Neuronal stem cell (in vitro differentiated cells): ENCODE measurements around the gene RIN3.

ENCODE experiments used
- DNase-seq: peaks from one replicate; pipeline ENCODE4 v3.0.0-alpha.2; 2013; ENCODE audit warnings: low spot score
- H2AFZ ChIP-seq: one replicate; pipeline ENCODE4 v1.6.1; 2013; ENCODE audit warnings: mild to moderate bottlenecking, low read length, inconsistent platforms
- H2AK5ac ChIP-seq: 2 replicates; pipeline ENCODE4 v1.6.1; 2013; ENCODE audit warnings: low read depth, mild to moderate bottlenecking, inconsistent platforms, low read length, moderate library complexity, mixed read lengths
- H2BK120ac ChIP-seq: 2 replicates; pipeline ENCODE4 v1.6.1; 2013; ENCODE audit warnings: low read depth, mild to moderate bottlenecking, inconsistent platforms, low read length, moderate library complexity, mixed read lengths
- H2BK12ac ChIP-seq: one replicate; pipeline ENCODE4 v1.6.1; 2013; ENCODE audit warnings: low read length, inconsistent platforms
- H2BK15ac ChIP-seq: 2 replicates; pipeline ENCODE4 v1.6.1; 2013; ENCODE audit warnings: mild to moderate bottlenecking, low read length, inconsistent platforms, mixed read lengths
- H2BK5ac ChIP-seq: one replicate; pipeline ENCODE4 v1.6.1; 2013; ENCODE audit warnings: inconsistent platforms, mild to moderate bottlenecking, low read length, moderate library complexity
- H3K14ac ChIP-seq: one replicate; pipeline ENCODE4 v1.6.1; 2013; ENCODE audit warnings: low read length, inconsistent platforms
- H3K18ac ChIP-seq: 2 replicates; pipeline ENCODE4 v1.6.1; 2013; ENCODE audit warnings: low read length, inconsistent platforms
- H3K23ac ChIP-seq: 2 replicates; pipeline ENCODE4 v1.6.1; 2013; ENCODE audit warnings: low read depth, mild to moderate bottlenecking, mixed read lengths, low read length, inconsistent platforms; ENCODE audit not compliant: poor library complexity
- H3K27ac ChIP-seq: replicated peaks from 3 replicates; pipeline ENCODE4 v1.5.1; 2013; ENCODE audit warnings: low read length, inconsistent platforms
- H3K27me3 ChIP-seq, 3 experiments: 2 replicates each; pipeline ENCODE4 v1.6.1; 2013; ENCODE audit warnings: low read length in 3 of 3, mild to moderate bottlenecking in 2 of 3, inconsistent platforms in 1 of 3, low read depth in 1 of 3, mixed read lengths in 1 of 3, moderate library complexity in 1 of 3; ENCODE audit not compliant: control insufficient read depth in 3 of 3, insufficient read depth in 3 of 3
- H3K36me3 ChIP-seq, 2 donors: replicated peaks in 1 of 2; 2 replicates each; pipeline ENCODE4 v1.6.1; 2013; ENCODE audit warnings: low read length in 2 of 2; ENCODE audit not compliant: control insufficient read depth in 2 of 2, insufficient read depth in 2 of 2
- H3K4ac ChIP-seq: 2 replicates; pipeline ENCODE4 v1.6.1; 2013; ENCODE audit warnings: inconsistent platforms, mild to moderate bottlenecking, low read length, moderate library complexity
- H3K4me1 ChIP-seq, 2 donors: 1 replicate in 1 of 2; 2 replicates in 1 of 2; pipeline ENCODE4 v1.6.1; 2013; ENCODE audit warnings: low read length in 2 of 2, low read depth in 1 of 2; ENCODE audit not compliant: control insufficient read depth in 2 of 2, insufficient read depth in 1 of 2
- H3K4me2 ChIP-seq: one replicate; pipeline ENCODE4 v1.6.1; 2013; ENCODE audit warnings: mild to moderate bottlenecking, low read length, inconsistent platforms; ENCODE audit not compliant: insufficient read depth, poor library complexity, severe bottlenecking
- H3K4me3 ChIP-seq, 2 donors: 2 replicates each; pipeline ENCODE4 v1.5.1; 2013; ENCODE audit warnings: low read length in 2 of 2, mild to moderate bottlenecking in 2 of 2, inconsistent platforms in 1 of 2, moderate library complexity in 1 of 2
- H3K79me1 ChIP-seq: one replicate; pipeline ENCODE4 v1.6.1; 2013; ENCODE audit warnings: low read depth, mild to moderate bottlenecking, inconsistent platforms, low read length, moderate library complexity
- H3K9ac ChIP-seq: one replicate; pipeline ENCODE4 v1.6.1; 2013; ENCODE audit warnings: mild to moderate bottlenecking, low read depth, low read length, inconsistent platforms; ENCODE audit not compliant: poor library complexity
- H3K9me3 ChIP-seq, 2 donors: replicated peaks in 1 of 2; 2 replicates each; pipeline versions ENCODE3 to v1.6.1; 2013; ENCODE audit warnings: low read length in 2 of 2, mild to moderate bottlenecking in 2 of 2, inconsistent platforms in 1 of 2, low read depth in 1 of 2, mixed read lengths in 1 of 2, moderate library complexity in 1 of 2; ENCODE audit not compliant: control insufficient read depth in 2 of 2, insufficient read depth in 1 of 2
- H4K8ac ChIP-seq: one replicate; pipeline ENCODE4 v1.6.1; 2013; ENCODE audit warnings: low read depth, mild to moderate bottlenecking, inconsistent platforms, low read length, moderate library complexity
- H4K91ac ChIP-seq: one replicate; pipeline ENCODE4 v1.6.1; 2013; ENCODE audit warnings: low read length, low read depth, mild to moderate bottlenecking, inconsistent platforms; ENCODE audit not compliant: poor library complexity
- WGBS, 2 donors: extraction: QIAGEN DNeasy Blood & Tissue Kit; methylation state at CpG; one replicate each; pipeline ENCODE4 v1.1.7; 2013; ENCODE audit warnings: missing lambda C conversion rate in 2 of 2, mixed read lengths in 1 of 2; ENCODE audit not compliant: insufficient read length in 2 of 2, insufficient replicate concordance in 1 of 2; ENCODE audit errors: extremely low coverage in 2 of 2; 5-methylcytosine and 5-hydroxymethylcytosine counted together

Gene RIN3

DNA sequence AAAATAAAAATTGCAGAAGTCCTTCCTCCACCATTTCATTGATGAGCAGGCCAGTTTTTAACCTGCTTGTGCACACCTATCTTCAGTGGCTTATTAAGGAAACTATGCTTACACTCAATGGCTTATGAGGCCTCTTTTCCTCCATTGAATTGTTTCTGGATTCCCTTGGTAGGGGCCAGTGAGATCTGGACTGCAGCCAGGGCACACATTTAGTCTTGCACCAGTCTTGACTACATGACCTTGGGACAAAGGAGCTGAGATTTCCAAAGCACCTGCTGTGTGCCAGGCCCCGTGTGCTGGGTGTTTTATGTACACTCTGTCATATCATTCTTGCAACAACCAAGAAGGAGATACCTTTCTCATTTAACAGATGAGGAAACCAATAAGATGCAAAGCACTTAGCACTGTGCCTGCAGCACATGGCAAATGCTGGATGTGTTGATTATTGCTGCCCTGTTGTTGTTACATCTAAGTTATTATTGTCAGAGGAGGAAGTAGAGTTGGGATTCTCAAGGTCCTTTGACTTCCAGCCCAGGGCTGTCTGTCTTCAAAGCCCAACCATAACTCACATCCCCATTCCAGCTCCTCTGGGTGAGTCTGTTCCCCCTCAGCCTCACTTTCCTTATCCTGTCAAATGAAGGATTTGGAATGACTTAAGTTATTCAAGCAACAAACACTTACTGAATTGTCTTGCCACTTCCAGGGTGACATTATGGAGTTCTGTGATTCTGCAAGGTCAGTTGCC lies 31.6 kb upstream of the RIN3 start:
- no peak overlapping the region for H3K4ac ChIP-seq
- H3K27ac ChIP-seq, result no peak overlapping the region
- no peak overlapping the region for H2AFZ ChIP-seq
- H3K79me1 ChIP-seq, result no peaks in the 10 kb centered on the region
- no peaks in the 10 kb centered on the region for H3K9me3 ChIP-seq
- H2AK5ac ChIP-seq, result no peak overlapping the region
- H3K4me3 ChIP-seq, result no peak overlapping the region
- H3K27me3 ChIP-seq, result peaks cover 0 to 14% (median 0%) of the 10 kb centered on the region in 3 experiments
- H3K4me2 ChIP-seq, result no peak overlapping the region
- H2BK120ac ChIP-seq, result no peak overlapping the region
- no peak overlapping the region for H2BK5ac ChIP-seq
- no peaks in the 10 kb centered on the region for H3K36me3 ChIP-seq
- DNase-seq, result no peak
- H3K14ac ChIP-seq, result no peak overlapping the region
- H3K23ac ChIP-seq, result no peak overlapping the region
- H4K8ac ChIP-seq, result no peak overlapping the region
- WGBS, 2 donors, result no CpG with 5 or more reads among the region's 1 CpG
- H3K18ac ChIP-seq, result no peak overlapping the region
- no peaks in the 10 kb centered on the region for H3K4me1 ChIP-seq
- H2BK15ac ChIP-seq, result no peak overlapping the region
- H3K9ac ChIP-seq, result no peak overlapping the region
- H4K91ac ChIP-seq, result no peak overlapping the region
- no peak overlapping the region for H2BK12ac ChIP-seq

DNA sequence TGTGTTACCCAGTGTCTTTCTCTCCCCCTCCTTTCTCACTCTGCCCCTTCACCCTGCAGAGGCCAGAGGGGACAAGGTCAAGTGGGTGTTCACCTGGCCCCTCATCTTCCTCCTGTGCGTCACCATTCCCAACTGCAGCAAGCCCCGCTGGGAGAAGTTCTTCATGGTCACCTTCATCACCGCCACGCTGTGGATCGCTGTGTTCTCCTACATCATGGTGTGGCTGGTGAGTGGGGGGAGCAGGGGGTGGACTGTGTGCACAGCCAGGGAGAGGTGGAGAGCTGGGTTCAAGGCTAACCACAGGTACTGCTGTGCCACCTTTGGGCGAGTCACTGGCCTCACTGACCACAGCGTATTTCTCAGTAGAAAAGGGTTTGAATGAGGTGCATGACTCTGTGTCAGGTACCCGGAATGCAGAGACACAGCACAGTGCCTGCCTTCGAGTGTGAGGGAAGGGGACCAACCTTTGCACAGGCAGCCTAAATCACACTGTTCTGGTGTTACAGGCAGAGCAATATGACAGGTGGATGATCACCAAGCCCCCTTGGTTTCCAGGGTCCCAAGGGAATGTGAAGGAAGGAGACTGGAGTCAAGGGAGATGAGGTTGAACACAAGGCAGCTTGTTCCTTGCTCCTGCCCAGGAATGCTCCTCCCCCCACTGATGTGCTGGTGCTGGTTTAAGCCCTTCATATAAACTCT lies 30.8 kb upstream of the RIN3 start:
- no peak overlapping the region for H3K18ac ChIP-seq
- H4K91ac ChIP-seq, result no peak overlapping the region
- H3K36me3 ChIP-seq, result no peaks in the 10 kb centered on the region
- H3K4ac ChIP-seq, result no peak overlapping the region
- no peak overlapping the region for H3K9ac ChIP-seq
- peak overlapping the region; percentile 40 for H3K23ac ChIP-seq
- H4K8ac ChIP-seq, result no peak overlapping the region
- H2BK120ac ChIP-seq, result no peak overlapping the region
- no peaks in the 10 kb centered on the region for H3K9me3 ChIP-seq
- H3K4me3 ChIP-seq, result no peak overlapping the region
- no peak overlapping the region for H3K4me2 ChIP-seq
- no peaks in the 10 kb centered on the region for H3K79me1 ChIP-seq
- no peak overlapping the region for H2BK12ac ChIP-seq
- no peak overlapping the region for H2BK5ac ChIP-seq
- no peak for DNase-seq
- H2BK15ac ChIP-seq, result no peak overlapping the region
- no CpG with 5 or more reads among the region's 9 CpGs for WGBS, 2 donors
- H3K14ac ChIP-seq, result no peak overlapping the region
- H3K27ac ChIP-seq, result no peak overlapping the region
- H2AK5ac ChIP-seq, result no peak overlapping the region
- no peak overlapping the region for H2AFZ ChIP-seq
- peaks cover 0 to 16% (median 0%) of the 10 kb centered on the region in 3 experiments for H3K27me3 ChIP-seq
- peaks cover 0 to 4% of the 10 kb centered on the region in 2 donors for H3K4me1 ChIP-seq

DNA sequence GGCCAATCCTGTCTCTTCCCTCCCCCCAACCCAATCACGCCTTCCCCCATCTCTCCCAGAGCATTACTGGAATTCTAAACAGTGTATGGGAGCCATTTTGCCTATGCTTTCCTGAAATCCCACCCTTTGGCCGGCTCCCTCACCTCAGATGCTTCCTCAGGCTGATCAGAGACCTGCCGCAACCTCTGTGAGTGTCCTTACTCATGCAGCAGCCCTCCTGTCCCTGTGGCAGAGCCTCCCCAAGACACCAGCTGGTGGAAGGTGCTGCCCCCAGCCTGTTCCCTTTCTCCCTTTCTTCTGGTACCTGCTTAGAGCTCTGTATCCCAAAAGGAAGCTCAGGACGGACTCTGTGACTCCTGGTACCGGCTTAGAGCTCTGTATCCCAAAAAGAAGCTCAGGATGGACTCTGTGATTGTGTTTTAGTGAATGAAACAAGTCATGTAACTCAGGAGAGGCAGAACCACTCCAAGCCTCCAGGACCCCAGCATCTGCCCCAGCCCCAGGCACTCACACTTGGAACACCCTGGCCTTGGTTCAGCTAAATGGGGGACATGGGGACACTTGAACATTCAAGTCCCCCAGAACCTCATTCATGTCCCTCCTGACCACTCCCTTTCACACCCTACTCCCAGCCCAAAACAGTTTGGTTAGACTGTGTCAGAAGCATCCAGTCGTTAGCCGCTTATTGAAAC lies 29.3 kb upstream of the RIN3 start:
- H4K8ac ChIP-seq, result no peak overlapping the region
- no peak overlapping the region for H2BK15ac ChIP-seq
- peaks cover 0 to 16% (median 0%) of the 10 kb centered on the region in 3 experiments for H3K27me3 ChIP-seq
- no peaks in the 10 kb centered on the region for H3K36me3 ChIP-seq
- no peak overlapping the region for H2BK12ac ChIP-seq
- no peak overlapping the region for H2AFZ ChIP-seq
- H4K91ac ChIP-seq, result no peak overlapping the region
- no peak overlapping the region for H3K4me2 ChIP-seq
- H3K14ac ChIP-seq, result no peak overlapping the region
- no peak overlapping the region for H3K4ac ChIP-seq
- H3K27ac ChIP-seq, result no peak overlapping the region
- peaks cover 0 to 4% of the 10 kb centered on the region in 2 donors for H3K4me1 ChIP-seq
- no peaks in the 10 kb centered on the region for H3K9me3 ChIP-seq
- H3K23ac ChIP-seq, result no peak overlapping the region
- no peaks in the 10 kb centered on the region for H3K79me1 ChIP-seq
- H2BK5ac ChIP-seq, result no peak overlapping the region
- DNase-seq, result no peak
- H3K18ac ChIP-seq, result no peak overlapping the region
- H3K4me3 ChIP-seq, result no peak overlapping the region
- no peak overlapping the region for H2AK5ac ChIP-seq
- no peak overlapping the region for H3K9ac ChIP-seq
- H2BK120ac ChIP-seq, result no peak overlapping the region
- WGBS, 2 donors, result no CpG with 5 or more reads among the region's 7 CpGs

DNA sequence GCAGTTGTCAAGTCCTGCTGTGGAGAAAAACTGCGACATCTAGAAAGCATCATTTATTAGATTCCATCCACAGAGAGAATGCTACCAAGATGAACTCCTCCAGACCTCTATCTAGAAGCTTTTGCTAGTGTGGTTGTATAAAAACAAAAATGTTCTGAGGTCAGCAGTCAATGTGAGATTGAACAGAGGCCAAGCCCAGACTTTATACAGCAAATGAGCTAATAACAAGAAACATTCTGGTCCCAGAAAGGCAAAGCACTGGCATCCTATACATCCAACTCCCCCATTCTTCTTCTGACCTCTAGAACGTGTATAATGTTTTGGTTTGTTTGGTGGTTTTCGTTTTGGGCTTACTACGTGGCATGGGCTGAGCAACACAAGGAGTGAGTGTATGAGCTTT lies 26.7 kb upstream of the RIN3 start:
- no peak for DNase-seq
- H2BK120ac ChIP-seq, result no peak overlapping the region
- no peak overlapping the region for H3K4me2 ChIP-seq
- no peak overlapping the region for H2AFZ ChIP-seq
- no peak overlapping the region for H2AK5ac ChIP-seq
- no peak overlapping the region for H2BK15ac ChIP-seq
- H3K9ac ChIP-seq, result no peak overlapping the region
- H3K9me3 ChIP-seq, result no peaks in the 10 kb centered on the region
- H2BK12ac ChIP-seq, result no peak overlapping the region
- H3K27ac ChIP-seq, result no peak overlapping the region
- H3K27me3 ChIP-seq, result peaks cover 0 to 21% (median 0%) of the 10 kb centered on the region in 3 experiments
- H3K4me1 ChIP-seq, result peaks cover 0 to 4% of the 10 kb centered on the region in 2 donors
- H4K91ac ChIP-seq, result no peak overlapping the region
- H4K8ac ChIP-seq, result no peak overlapping the region
- H3K79me1 ChIP-seq, result no peaks in the 10 kb centered on the region
- H3K18ac ChIP-seq, result no peak overlapping the region
- no peak overlapping the region for H3K4ac ChIP-seq
- H3K14ac ChIP-seq, result no peak overlapping the region
- H2BK5ac ChIP-seq, result no peak overlapping the region
- no CpG with 5 or more reads among the region's 4 CpGs for WGBS, 2 donors
- H3K36me3 ChIP-seq, result no peaks in the 10 kb centered on the region
- no peak overlapping the region for H3K4me3 ChIP-seq
- H3K23ac ChIP-seq, result no peak overlapping the region
